ENCODE measurements around the gene FANCI.

FANCI gene

GRCh38 chr15:89320200-89320599, 76.4 kb downstream of the FANCI start:
- peaks cover 97% of the 10 kb centered on the region for H3K36me3 ChIP-seq
- H3K27ac ChIP-seq, result no peak overlapping the region
- no peak for DNase-seq
- TF ChIP-seq CTCF (IDR thresholded peaks at IDR 0.05; ENCODE audit: low read depth, low read length), result no peak
- no peaks in the 10 kb centered on the region for H3K9me3 ChIP-seq (ENCODE audit: severe bottlenecking)
- H3K4me3 ChIP-seq (ENCODE audit: low read depth, low read length), result no peak overlapping the region
- no peaks in the 10 kb centered on the region for H3K27me3 ChIP-seq (ENCODE audit: insufficient read depth, low read depth, severe bottlenecking)

GRCh38 chr15:89321521-89322410, 78.0 kb downstream of the FANCI start:
- TF ChIP-seq CTCF (IDR thresholded peaks at IDR 0.05; ENCODE audit: low read depth, low read length), result 0 out of 2 replicates have a peak, but pooled peaks have one; percentile 16
- Histone ChIP-seq H3K4me3 (ENCODE audit: low read depth, low read length) (no peak overlapping the region), H3K9me3 (ENCODE audit: severe bottlenecking) (no peaks in the 10 kb centered on the region), H3K27me3 (ENCODE audit: insufficient read depth, low read depth, severe bottlenecking) (no peaks in the 10 kb centered on the region), H3K36me3 (peaks cover 97% of the 10 kb centered on the region), H3K27ac (no peak overlapping the region)
- no peak for DNase-seq

- Histone ChIP-seq H3K36me3 (peaks cover 97% of the 10 kb centered on the region), H3K27me3 (ENCODE audit: insufficient read depth, low read depth, severe bottlenecking) (no peaks in the 10 kb centered on the region), H3K9me3 (ENCODE audit: severe bottlenecking) (no peaks in the 10 kb centered on the region), H3K27ac (no peak overlapping the region), H3K4me3 (ENCODE audit: low read depth, low read length) (no peak overlapping the region)
- no peak for DNase-seq
- TF ChIP-seq CTCF (IDR thresholded peaks at IDR 0.05; ENCODE audit: low read depth, low read length), result no peak
Measured at GRCh38 chr15:89322822-89323221, 79.0 kb downstream of the FANCI start.

GRCh38 chr15:89323825-89324224, 80.0 kb downstream of the FANCI start:
- no peaks in the 10 kb centered on the region for H3K27me3 ChIP-seq (ENCODE audit: insufficient read depth, low read depth, severe bottlenecking)
- no peak overlapping the region for H3K4me3 ChIP-seq (ENCODE audit: low read depth, low read length)
- H3K27ac ChIP-seq, result no peak overlapping the region
- TF ChIP-seq CTCF (IDR thresholded peaks at IDR 0.05; ENCODE audit: low read depth, low read length), result no peak
- H3K36me3 ChIP-seq, result peaks cover 97% of the 10 kb centered on the region
- DNase-seq, result no peak
- H3K9me3 ChIP-seq (ENCODE audit: severe bottlenecking), result no peaks in the 10 kb centered on the region

- H3K9me3 ChIP-seq (ENCODE audit: severe bottlenecking), result no peaks in the 10 kb centered on the region
- no peak for DNase-seq
- H3K4me3 ChIP-seq (ENCODE audit: low read depth, low read length), result no peak overlapping the region
- H3K27ac ChIP-seq, result no peak overlapping the region
- H3K27me3 ChIP-seq (ENCODE audit: insufficient read depth, low read depth, severe bottlenecking), result no peaks in the 10 kb centered on the region
- H3K36me3 ChIP-seq, result peaks cover 97% of the 10 kb centered on the region
- TF ChIP-seq CTCF (IDR thresholded peaks at IDR 0.05; ENCODE audit: low read depth, low read length), result no peak
Measured at GRCh38 chr15:89325039-89325803, 81.4 kb downstream of the FANCI start.

All from WERI-Rb-1 (cell line).